Measurements from ENCODE around the gene GCK. TPM values are rescaled to one million over a fixed set of nuclear protein-coding genes. Genes with fewer than 3 reads are reported as not detected.
"Not testable (repeated sequence)": the region's sequence is repeated elsewhere in the genome, so short reads cannot be mapped to it uniquely, and the experiment has no call there.

GCK gene
- total RNA-seq, 4 donors from 2014 or later: 0.52 TPM; not detected in 3

- H3K27me3 ChIP-seq: no peaks in the 10 kb centered on the region
- no peaks in the 10 kb centered on the region for H3K4me1 ChIP-seq
- H3K9me3 ChIP-seq: no peaks in the 10 kb centered on the region
- H3K36me3 ChIP-seq: peaks cover 88% of the 10 kb centered on the region
- TF ChIP-seq POLR2AphosphoS5 (IDR thresholded peaks at IDR 0.05): no peak
- TF ChIP-seq POLR2A (IDR thresholded peaks at IDR 0.05): no peak
- no peak for TF ChIP-seq EP300 (IDR thresholded peaks at IDR 0.05)
- TF ChIP-seq, protein P1, sequence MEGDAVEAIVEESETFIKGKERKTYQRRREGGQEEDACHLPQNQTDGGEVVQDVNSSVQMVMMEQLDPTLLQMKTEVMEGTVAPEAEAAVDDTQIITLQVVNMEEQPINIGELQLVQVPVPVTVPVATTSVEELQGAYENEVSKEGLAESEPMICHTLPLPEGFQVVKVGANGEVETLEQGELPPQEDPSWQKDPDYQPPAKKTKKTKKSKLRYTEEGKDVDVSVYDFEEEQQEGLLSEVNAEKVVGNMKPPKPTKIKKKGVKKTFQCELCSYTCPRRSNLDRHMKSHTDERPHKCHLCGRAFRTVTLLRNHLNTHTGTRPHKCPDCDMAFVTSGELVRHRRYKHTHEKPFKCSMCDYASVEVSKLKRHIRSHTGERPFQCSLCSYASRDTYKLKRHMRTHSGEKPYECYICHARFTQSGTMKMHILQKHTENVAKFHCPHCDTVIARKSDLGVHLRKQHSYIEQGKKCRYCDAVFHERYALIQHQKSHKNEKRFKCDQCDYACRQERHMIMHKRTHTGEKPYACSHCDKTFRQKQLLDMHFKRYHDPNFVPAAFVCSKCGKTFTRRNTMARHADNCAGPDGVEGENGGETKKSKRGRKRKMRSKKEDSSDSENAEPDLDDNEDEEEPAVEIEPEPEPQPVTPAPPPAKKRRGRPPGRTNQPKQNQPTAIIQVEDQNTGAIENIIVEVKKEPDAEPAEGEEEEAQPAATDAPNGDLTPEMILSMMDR (IDR thresholded peaks at IDR 0.05): no peak
- DNase-seq (ENCODE audit: low spot score in 2 of 2): peak in 1 of 2 donors; percentile 28
- H3K27ac ChIP-seq: no peak overlapping the region
- 96% methylated on average over 7 of the region's 7 CpGs for WGBS
- H3K4me3 ChIP-seq: no peak overlapping the region
Observed at GRCh38 chr7:44208085-44208484, 18.8 kb upstream of the GCK start.

DNA sequence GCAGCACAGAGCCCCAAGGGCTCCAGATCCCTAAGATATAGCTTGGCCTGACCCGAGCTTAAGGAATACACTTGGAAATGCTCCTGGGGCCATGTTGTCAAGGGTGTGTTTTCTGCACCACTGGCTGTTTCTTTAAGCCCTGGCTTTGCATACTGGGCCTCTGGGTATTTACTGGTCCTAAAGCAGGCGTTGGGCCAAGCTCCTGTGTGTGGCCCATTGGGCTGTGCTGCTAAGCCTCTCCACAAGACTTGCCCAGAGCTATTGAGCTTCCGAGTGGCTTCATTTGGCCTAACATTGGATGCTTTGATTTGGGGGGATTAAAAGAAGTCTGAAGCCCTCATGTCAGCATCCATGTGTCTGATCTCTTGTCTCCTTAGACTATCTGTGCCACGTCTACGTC lies 16.8 kb upstream of the GCK start:
- H3K4me3 ChIP-seq: no peak overlapping the region
- TF ChIP-seq, protein P1 (IDR thresholded peaks at IDR 0.05): no peak
- TF ChIP-seq POLR2AphosphoS5 (IDR thresholded peaks at IDR 0.05) (no peak), POLR2A (IDR thresholded peaks at IDR 0.05) (no peak), EP300 (IDR thresholded peaks at IDR 0.05) (no peak)
- WGBS: 93% methylated on average over 3 of the region's 5 CpGs
- peaks cover 18% of the 10 kb centered on the region for H3K4me1 ChIP-seq
- peaks cover 67% of the 10 kb centered on the region for H3K36me3 ChIP-seq
- H3K27me3 ChIP-seq: no peaks in the 10 kb centered on the region
- no peak for DNase-seq (ENCODE audit: low spot score in 2 of 2)
- no peak overlapping the region for H3K27ac ChIP-seq
- H3K9me3 ChIP-seq: no peaks in the 10 kb centered on the region

DNA sequence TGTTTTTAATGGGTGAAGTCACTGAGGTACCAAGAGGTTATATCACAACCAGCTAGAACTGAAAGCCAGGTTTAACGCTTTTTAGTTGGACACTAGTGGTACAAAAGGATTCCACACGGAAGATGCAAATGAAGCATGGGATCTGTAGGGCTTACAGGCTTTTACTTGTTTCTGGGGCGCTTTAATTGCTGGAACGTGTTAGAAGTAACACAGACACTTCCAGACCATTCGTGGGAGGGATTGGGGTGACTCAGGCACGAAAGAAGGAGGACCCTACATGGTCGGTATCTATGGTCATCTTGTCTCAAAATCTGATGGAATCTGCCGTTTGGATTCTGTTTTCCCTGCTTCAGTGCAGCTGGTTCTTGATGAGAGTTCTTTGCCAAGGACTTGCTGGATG lies 12.6 kb upstream of the GCK start:
- Histone ChIP-seq H3K36me3 (peaks cover 27% of the 10 kb centered on the region), H3K27me3 (no peaks in the 10 kb centered on the region), H3K4me3 (peak overlapping the region; percentile 67), H3K27ac (peak overlapping the region; percentile 61), H3K4me1 (peaks cover 18% of the 10 kb centered on the region), H3K9me3 (no peaks in the 10 kb centered on the region)
- 24% methylated on average over 8 of the region's 8 CpGs for WGBS
- no peak for DNase-seq (ENCODE audit: low spot score in 2 of 2)
- TF ChIP-seq EP300 (IDR thresholded peaks at IDR 0.05) (no peak), POLR2AphosphoS5 (IDR thresholded peaks at IDR 0.05) (no peak)
- TF ChIP-seq, protein P1 (IDR thresholded peaks at IDR 0.05): no peak

- H3K4me3 ChIP-seq: peak within 1 kb of the TSS; percentile 67
- WGBS: under 1% methylated on average over 30 of the region's 58 CpGs
- peaks cover 18% of the 10 kb centered on the region for H3K4me1 ChIP-seq
- TF ChIP-seq, protein P1 (IDR thresholded peaks at IDR 0.05): peak; percentile 55 to 71
- no peak for TF ChIP-seq EP300 (IDR thresholded peaks at IDR 0.05)
- TF ChIP-seq POLR2A (IDR thresholded peaks at IDR 0.05): peak in 1 of 2 donors; percentile 63
- TF ChIP-seq POLR2AphosphoS5 (IDR thresholded peaks at IDR 0.05): peak in 2 of 3 donors; percentile 59 to 76
- H3K36me3 ChIP-seq: peaks cover 18% of the 10 kb centered on the region
- no peaks in the 10 kb centered on the region for H3K9me3 ChIP-seq
- peak within 1 kb of the TSS; percentile 61 for H3K27ac ChIP-seq
- peak; percentile 96 for DNase-seq (ENCODE audit: low spot score in 2 of 2)
- H3K27me3 ChIP-seq: no peaks in the 10 kb centered on the region
Observed at GRCh38 chr7:44200699-44201461, 11.6 kb upstream of the GCK start, which contains the start of gene YKT6. Gene YKT6, plus strand, starts transcription at chr7:44200978. Its CDS starts 158 bp downstream, at chr7:44201136.

- Histone ChIP-seq H3K36me3 (peaks cover 11% of the 10 kb centered on the region), H3K4me3 (peak overlapping the region; percentile 67), H3K4me1 (peaks cover 18% of the 10 kb centered on the region)
- H3K27ac ChIP-seq; DNase-seq (ENCODE audit: low spot score in 2 of 2); H3K9me3 ChIP-seq; H3K27me3 ChIP-seq: not testable (repeated sequence)
- 71% methylated on average over 1 of the region's 3 CpGs for WGBS
Observed at GRCh38 chr7:44200163-44200562, 10.9 kb upstream of the GCK start.
